Activated B cell treated with CpG ODN at 0.5 μM for 24 hours (primary cell): ENCODE data around the gene TOP3B. TPM values are rescaled to one million over a fixed set of nuclear protein-coding genes. Genes with fewer than 3 reads are reported as not detected.

Source experiments
- ATAC-seq: fragments of 200-7000 bp; cut with Tn5 transposase; one replicate; pipeline ENCODE4 v1.10.0; 2021; ENCODE audit warnings: low read depth, mild to moderate bottlenecking, moderate library complexity
- CTCF ChIA-PET: fragments of 350-600 bp; sonication (Branson Sonifier 250); formaldehyde crosslinking; loops from one replicate; lab custom pipeline; 2021; ENCODE audit warnings: antibody characterized with exemption; lab: Charles Lee
- POLR2A ChIA-PET: fragments of 350-600 bp; sonication (Branson Sonifier 250); formaldehyde crosslinking; loops from one replicate; lab custom pipeline; 2021; ENCODE audit warnings: antibody characterized with exemption; lab: Charles Lee
- DNase-seq: peaks from one replicate; pipeline ENCODE4 v3.0.0; 2022
- H3K27ac Mint-ChIP-seq: one replicate; pipeline ENCODE4 v1.8.0; 2020; ENCODE audit warnings: mixed read lengths
- H3K27me3 Mint-ChIP-seq: one replicate; pipeline ENCODE4 v1.8.0; 2021; ENCODE audit warnings: mixed read lengths
- H3K36me3 Mint-ChIP-seq: one replicate; pipeline ENCODE4 v1.8.0; 2021; ENCODE audit warnings: low read depth, mixed read lengths
- H3K4me1 Mint-ChIP-seq: one replicate; pipeline ENCODE4 v1.8.0; 2021; ENCODE audit warnings: mixed read lengths
- H3K4me3 Mint-ChIP-seq: one replicate; pipeline ENCODE4 v1.8.0; 2020; ENCODE audit warnings: mild to moderate bottlenecking, mixed read lengths
- H3K9me3 Mint-ChIP-seq: one replicate; pipeline ENCODE4 v1.8.0; 2020; ENCODE audit warnings: mixed read lengths
- intact Hi-C: fragments of 100-400 bp; cut with micrococcal nuclease; formaldehyde crosslinking; loops from one replicate; pipeline ENCODE4 v1.15.1; 2024
- total RNA-seq: library from RNA; stranded (reverse); gene quantifications from 2 replicates; pipeline ENCODE4 v1.2.3, GENCODE V29; 2022
- TF ChIP-seq, protein P1 (sequence below): fragments of 200-600 bp; IDR thresholded peaks from one replicate; pipeline ENCODE4 v1.8.0; 2022; ENCODE audit warnings: antibody characterized with exemption, mild to moderate bottlenecking

TOP3B gene
- total RNA-seq, 1 donor from 2014 or later = 83.4 TPM

DNA sequence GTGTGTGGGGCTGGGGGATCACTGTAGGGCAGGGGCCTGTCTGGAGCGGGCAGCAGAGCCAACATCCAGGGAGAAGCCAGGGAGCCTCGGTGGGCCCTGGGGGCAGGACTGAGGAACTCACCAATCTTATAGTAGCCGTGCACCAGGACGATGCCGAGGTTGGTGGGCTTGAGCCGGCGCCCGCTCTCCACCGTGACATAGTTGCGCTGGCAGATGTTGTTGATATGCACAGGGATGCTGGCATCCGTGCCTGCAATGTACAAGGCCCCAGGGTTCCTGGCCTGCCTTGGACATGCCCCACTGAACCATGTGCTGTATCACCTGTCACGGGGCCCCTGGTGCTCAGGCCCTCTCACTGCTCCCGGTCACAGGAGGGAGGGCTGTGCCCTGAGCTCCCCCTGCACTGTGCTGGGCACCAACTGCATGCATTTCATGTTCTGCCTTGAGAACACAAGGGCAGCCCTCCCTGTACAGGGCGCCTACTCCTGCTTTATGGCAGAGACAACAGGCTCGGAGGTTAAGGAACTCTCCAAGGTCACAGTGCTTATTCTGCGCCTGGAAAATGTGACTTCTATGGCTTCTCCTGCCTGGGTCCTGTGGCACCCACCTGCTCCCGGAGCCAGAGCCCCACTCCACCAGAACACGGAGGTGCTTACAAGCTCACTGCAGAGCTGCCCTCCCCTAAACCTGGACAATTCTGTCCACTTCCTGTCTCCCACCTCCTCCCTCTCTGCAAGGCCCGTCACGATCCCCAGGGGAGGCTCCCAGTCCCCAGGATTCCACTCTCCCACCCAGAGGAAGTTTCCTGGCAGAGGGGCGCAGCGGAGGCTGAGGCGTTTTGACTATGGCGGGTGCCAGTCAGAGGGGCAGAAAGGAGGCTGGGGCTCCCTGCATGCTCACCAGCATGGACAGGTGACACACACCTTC is 22.1 kb downstream of the TOP3B start:
- TF ChIP-seq, protein P1, sequence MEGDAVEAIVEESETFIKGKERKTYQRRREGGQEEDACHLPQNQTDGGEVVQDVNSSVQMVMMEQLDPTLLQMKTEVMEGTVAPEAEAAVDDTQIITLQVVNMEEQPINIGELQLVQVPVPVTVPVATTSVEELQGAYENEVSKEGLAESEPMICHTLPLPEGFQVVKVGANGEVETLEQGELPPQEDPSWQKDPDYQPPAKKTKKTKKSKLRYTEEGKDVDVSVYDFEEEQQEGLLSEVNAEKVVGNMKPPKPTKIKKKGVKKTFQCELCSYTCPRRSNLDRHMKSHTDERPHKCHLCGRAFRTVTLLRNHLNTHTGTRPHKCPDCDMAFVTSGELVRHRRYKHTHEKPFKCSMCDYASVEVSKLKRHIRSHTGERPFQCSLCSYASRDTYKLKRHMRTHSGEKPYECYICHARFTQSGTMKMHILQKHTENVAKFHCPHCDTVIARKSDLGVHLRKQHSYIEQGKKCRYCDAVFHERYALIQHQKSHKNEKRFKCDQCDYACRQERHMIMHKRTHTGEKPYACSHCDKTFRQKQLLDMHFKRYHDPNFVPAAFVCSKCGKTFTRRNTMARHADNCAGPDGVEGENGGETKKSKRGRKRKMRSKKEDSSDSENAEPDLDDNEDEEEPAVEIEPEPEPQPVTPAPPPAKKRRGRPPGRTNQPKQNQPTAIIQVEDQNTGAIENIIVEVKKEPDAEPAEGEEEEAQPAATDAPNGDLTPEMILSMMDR = no peak
- ChIA-PET CTCF (interaction anchor here (0.6 kb wide), 1 partner anchor 246 kb away, joined by 3 read pairs; no protein-coding TSS in a partner anchor), POLR2A (no interaction called here)
- no peak for ATAC-seq
- intact Hi-C loops = no loop called here
- Mint-ChIP-seq H3K27me3 (no peaks in the 10 kb centered on the region), H3K9me3 (no peaks in the 10 kb centered on the region), H3K36me3 (peaks cover 59% of the 10 kb centered on the region), H3K27ac (no peak overlapping the region), H3K4me1 (no peaks in the 10 kb centered on the region), H3K4me3 (no peak overlapping the region)
- no peak for DNase-seq

DNA sequence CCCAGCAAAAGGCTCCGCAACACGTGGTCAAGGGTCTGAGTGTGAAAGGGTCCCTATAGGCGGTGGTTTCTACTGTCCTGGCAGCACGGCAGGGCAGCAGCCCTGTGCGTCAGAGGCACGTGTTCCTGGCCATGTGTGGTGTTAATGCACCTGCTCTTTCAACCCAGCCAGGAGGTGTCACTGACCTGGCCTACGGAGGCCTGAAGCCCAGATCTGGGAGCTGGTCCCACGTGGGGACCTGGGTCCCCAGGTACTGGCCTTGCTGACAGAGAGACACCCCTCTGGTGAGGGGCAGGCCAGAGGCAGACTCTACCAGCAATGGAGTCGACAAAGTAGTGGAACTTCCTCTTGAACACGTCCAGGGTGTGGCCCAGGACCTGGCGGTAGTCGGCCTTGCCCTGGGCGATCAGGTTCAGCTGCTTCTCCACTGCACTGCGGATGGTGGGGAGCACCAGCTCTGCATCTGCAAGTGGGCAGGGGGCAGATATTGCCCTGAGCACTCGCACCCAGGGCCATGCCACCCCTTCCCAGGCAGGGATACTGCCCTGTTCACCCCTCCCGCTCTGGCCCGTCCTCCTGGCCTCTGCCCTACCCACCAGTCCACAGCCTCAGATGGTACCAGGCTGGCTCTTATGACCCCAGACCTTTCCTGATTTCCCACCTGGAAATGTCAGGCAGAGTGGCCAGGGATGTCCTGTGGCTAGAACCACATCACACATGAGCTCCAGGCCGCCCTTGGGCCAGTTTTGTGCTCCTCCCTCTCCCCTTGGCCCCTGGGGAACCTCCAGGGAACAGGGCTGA is 23.1 kb downstream of the TOP3B start:
- Mint-ChIP-seq H3K36me3 (peaks cover 50% of the 10 kb centered on the region), H3K4me3 (no peak overlapping the region), H3K9me3 (no peaks in the 10 kb centered on the region), H3K27me3 (no peaks in the 10 kb centered on the region), H3K27ac (no peak overlapping the region), H3K4me1 (no peaks in the 10 kb centered on the region)
- TF ChIP-seq, protein P1 = no peak
- POLR2A ChIA-PET = no interaction called here
- ATAC-seq = no peak
- CTCF ChIA-PET = interaction anchor here (0.6 kb wide), 1 partner anchor 245 kb away, joined by 3 read pairs; no protein-coding TSS in a partner anchor
- no peak for DNase-seq
- intact Hi-C loops = no loop called here

DNA sequence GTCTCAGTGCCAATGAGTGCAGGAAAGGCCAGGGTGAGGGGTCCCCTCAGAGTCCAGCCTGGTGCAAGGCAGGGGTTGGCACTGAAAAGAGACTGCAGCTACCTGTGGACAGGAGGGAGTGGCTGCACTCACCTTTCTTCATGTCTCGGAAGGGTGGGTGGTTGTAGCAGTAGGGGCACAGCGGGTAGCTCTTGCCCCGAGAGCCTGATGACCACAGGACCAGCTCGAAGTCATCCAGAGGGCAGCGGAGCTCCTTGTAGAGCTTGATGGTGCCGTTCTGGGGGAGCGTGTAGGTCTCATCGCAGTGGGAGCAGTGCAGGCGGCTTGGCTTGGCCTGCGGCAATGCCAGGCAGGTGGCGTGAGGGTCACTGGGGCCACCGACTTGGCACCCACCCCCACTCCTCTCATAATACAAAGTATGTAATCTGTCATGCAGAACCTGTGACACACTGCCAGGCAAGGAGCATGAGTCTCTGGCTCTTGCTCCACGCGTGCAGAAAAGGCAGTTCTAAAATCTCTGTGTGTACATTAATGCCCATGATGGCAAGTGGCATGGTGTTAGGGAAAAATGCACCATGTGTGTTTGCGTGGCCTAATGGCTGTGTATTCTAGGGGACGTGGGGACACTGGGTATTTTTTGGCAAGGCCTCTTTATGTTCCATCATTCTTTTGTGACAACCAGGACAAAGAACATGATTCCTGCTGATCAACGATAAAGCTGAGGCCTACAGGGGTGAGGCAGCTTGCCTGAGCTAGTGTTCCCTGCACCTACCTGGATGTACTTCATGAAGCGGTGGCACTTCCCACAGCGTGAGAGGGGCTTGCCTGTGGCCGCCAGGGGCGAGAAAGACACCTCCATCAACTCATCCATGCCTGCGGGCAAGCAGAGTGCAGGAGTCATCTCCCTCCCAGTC is 24.0 kb downstream of the TOP3B start:
- H3K4me1 Mint-ChIP-seq = no peaks in the 10 kb centered on the region
- H3K36me3 Mint-ChIP-seq = peaks cover 44% of the 10 kb centered on the region
- TF ChIP-seq, protein P1 = no peak
- ATAC-seq (no peak), DNase-seq (no peak)
- H3K27ac Mint-ChIP-seq = no peak overlapping the region
- H3K9me3 Mint-ChIP-seq = no peaks in the 10 kb centered on the region
- no peak overlapping the region for H3K4me3 Mint-ChIP-seq
- intact Hi-C loops = no loop called here
- ChIA-PET POLR2A (no interaction called here), CTCF (no interaction called here)
- no peaks in the 10 kb centered on the region for H3K27me3 Mint-ChIP-seq

DNA sequence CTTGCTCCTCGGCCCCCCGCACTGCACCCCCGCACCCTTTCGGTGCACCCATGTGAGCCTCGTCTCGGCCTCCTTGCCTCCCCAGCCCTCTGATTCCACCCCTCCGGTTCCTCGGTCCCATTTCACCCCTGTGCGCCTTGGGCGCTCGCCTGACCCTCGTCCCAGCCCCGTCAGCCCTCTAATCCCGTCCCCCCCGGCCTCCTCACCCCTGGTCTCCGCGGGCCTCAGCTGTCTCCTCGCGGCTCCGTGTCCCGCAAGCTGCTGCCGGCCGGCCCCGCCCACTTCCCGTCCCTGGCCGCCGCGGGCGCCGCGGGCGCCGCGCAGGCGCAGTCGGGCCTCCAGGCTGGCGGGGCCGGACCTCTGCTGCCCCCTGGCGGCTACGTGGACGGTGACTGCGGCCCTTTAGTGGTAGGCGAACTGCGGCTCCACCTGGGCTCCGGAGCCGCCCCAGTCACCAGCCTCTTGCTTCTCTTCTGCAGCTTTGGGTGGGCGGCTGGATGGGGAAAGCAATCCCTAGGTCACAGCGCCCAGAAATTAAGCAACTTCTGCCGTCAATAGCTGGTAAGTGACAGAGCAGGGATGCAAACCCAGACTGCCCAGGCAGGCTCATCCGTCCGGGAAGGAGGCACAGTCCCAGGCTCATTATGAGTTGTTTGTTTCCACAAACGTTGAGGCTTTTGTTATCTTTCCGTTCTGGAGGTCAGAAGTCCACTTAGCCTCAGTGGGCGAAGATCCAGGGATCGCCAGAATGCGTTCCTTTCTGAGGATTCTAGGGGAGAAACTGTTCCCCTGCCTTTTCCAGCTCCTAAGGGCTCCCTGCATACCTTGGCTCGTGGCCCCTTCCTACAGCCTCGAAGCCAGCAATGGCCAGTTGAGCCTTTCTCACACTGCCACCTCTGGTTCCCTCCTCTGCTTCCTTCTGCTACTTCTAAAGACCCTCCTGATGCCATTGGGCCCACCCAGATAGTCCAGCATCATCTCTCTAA is 29.7 kb downstream of the TOP3B start, which contains the start of gene PPM1F:
Gene PPM1F, minus strand, starts transcription at position 263 of the 986 bp plus-strand sequence. CDS start 6,800 bp downstream, outside the sequence.
- TF ChIP-seq, protein P1 = no peak
- H3K27me3 Mint-ChIP-seq = no peaks in the 10 kb centered on the region
- intact Hi-C loops = loop anchor here (2.0 to 5.0 kb wide), 4 partner anchors 14 to 240 kb away; partner anchors contain the start of gene MAPK1
- no peaks in the 10 kb centered on the region for H3K9me3 Mint-ChIP-seq
- peak within 1 kb of the TSS; percentile 93 for H3K4me3 Mint-ChIP-seq
- peak within 1 kb of the TSS; percentile 76 for H3K27ac Mint-ChIP-seq
- DNase-seq (peak; percentile 98), ATAC-seq (peak; percentile 86)
- no peaks in the 10 kb centered on the region for H3K36me3 Mint-ChIP-seq
- ChIA-PET CTCF (interaction anchor here (0.7 to 2.9 kb wide), 12 partner anchors 8 to 243 kb away, joined by 3 to 66 read pairs (median 7); partner anchors contain the start of gene YPEL1), POLR2A (interaction anchor here (0.6 to 2.4 kb wide), 6 partner anchors 11 to 240 kb away, joined by 4 to 9 read pairs (median 4); partner anchors contain the start of gene TOP3B)
- peaks cover 15% of the 10 kb centered on the region for H3K4me1 Mint-ChIP-seq
